Measurements from ENCODE around the gene MOBP. TPM values are rescaled to one million over a fixed set of nuclear protein-coding genes. Genes with fewer than 3 reads are reported as not detected.
A peak's percentile ranks its signal among the peaks of the same experiment; 100 is the strongest.

Gene MOBP
- total and polyA plus RNA-seq, 2 of the 4 experiments (the other 2 are of a cell fraction): not detected

DNA sequence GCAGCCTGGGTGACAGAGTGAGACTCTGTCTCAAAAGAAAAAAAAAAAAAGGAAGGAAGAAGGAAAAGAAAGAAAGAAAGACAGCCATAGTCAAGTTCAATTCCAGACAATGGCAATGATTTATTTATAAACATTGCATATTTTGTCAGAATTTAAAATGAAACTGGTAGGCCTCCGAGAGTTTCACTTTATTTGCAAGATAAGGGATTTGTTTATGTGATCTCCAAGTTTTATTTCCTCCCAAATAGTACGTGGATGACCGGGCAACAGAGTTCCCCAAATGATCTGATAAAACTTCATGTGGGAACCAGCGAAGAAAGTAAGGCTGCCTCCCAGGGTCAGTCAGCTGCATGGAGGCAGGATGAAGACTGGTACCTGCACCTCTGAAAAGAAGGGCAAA is 28.6 kb upstream of the MOBP start:
- no peak for DNase-seq
- BruUV-seq (replicated peaks): no TSS peak

More for the DNA sequence above, 28.6 kb upstream of the MOBP start:
- Histone ChIP-seq H2AK5ac (ENCODE audit: low read depth, low read length) (no peak overlapping the region), H3K14ac (replicated peaks; ENCODE audit: low read depth, low read length) (no peak overlapping the region), H4K5ac (ENCODE audit: low read depth, low read length) (no peak overlapping the region), H3K4me2 (ENCODE audit: low read depth, low read length) (no peak overlapping the region), H2AFZ (replicated peaks; ENCODE audit: low read length, poor library complexity) (peak overlapping the region; percentile 25), H2BK5ac (ENCODE audit: low read depth, low read length, poor library complexity, severe bottlenecking) (no peak overlapping the region), H3K56ac (ENCODE audit: extremely low read depth, insufficient read depth, low read length) (no peak overlapping the region), H3K18ac (ENCODE audit: low read depth, low read length) (no peak overlapping the region), H3K9ac (ENCODE audit: low read depth, low read length) (no peak overlapping the region), H3K79me1 (ENCODE audit: low read depth in 1 of 2, low read length in 2 of 2) (no peaks in the 10 kb centered on the region), H3K4me1 (ENCODE audit: control insufficient read depth, insufficient read depth, low read length) (peaks cover 3% of the 10 kb centered on the region), H3K9me1 (ENCODE audit: insufficient read depth, low read length) (no peaks in the 10 kb centered on the region), H4K8ac (ENCODE audit: low read depth in 2 of 2, low read length in 2 of 2) (no peak overlapping the region), H3K27ac (ENCODE audit: insufficient read depth, low read length) (no peak overlapping the region), H3K27me3 (ENCODE audit: control insufficient read depth, insufficient read depth, low read length) (peaks cover 2% of the 10 kb centered on the region; the same call in 1 of the 2 replicates), H3K4me3 (ENCODE audit: insufficient read depth, low read depth, low read length) (no peak overlapping the region), H4K91ac (ENCODE audit: insufficient read depth, low read depth, low read length) (no peak overlapping the region), H4K20me1 (ENCODE audit: insufficient read depth, low read length) (no peaks in the 10 kb centered on the region), H3K23ac (ENCODE audit: low read depth, low read length) (no peak overlapping the region), H2BK120ac (ENCODE audit: low read depth, low read length) (no peak overlapping the region), H2AK9ac (replicated peaks; ENCODE audit: low read depth, low read length, poor library complexity) (no peak overlapping the region), H3K4ac (ENCODE audit: low read depth, low read length) (no peak overlapping the region), H2BK20ac (ENCODE audit: low read depth, low read length) (no peak overlapping the region), H2BK15ac (ENCODE audit: low read depth, low read length) (no peak overlapping the region), H3K36me3 (ENCODE audit: control insufficient read depth, insufficient read depth, low read length) (no peaks in the 10 kb centered on the region), H3K9me3 (ENCODE audit: control insufficient read depth, insufficient read depth, low read length) (no peaks in the 10 kb centered on the region)
- CTCF ChIA-PET: interaction anchor here (0.6 to 1.0 kb wide), 2 partner anchors 9 to 27 kb away, joined by 3 to 4 read pairs; no protein-coding TSS in a partner anchor
- ATAC-seq (ENCODE audit: low read depth): no peak
- POLR2A ChIA-PET (ENCODE audit: unreplicated experiment): no interaction called here
- WGBS, 2 experiments (ENCODE audit: extremely low coverage in 2 of 2, insufficient read length in 1 of 2): 29% methylated on average over 1 of the region's 4 CpGs; no CpG with 5 or more reads in 1 of the 2 experiments
- TF ChIP-seq BHLHE40 (IDR thresholded peaks at IDR 0.05; ENCODE audit: low read depth, low read length) (no peak), MAFK (IDR thresholded peaks at IDR 0.05; ENCODE audit: low read depth, low read length) (peak; percentile 28; the same call in 1 of the 2 replicates)
- dilution Hi-C loops (cut with HindIII; ENCODE audit: low sequenced_read_pairs, unreplicated experiment): no loop called here
- intact Hi-C loops (cut with micrococcal nuclease): no loop called here
- in situ Hi-C loops (cut with MboI; ENCODE audit: low sequenced_read_pairs): no loop called here
